Endothelial cell of umbilical vein (primary cell): ENCODE results near the gene SLC4A2. TPM values are rescaled to one million over a fixed set of nuclear protein-coding genes. Genes with fewer than 3 reads are reported as not detected.

Experiments
- BruUV-seq: library from RNA; stranded (reverse); fragments of 400-500 nt; replicated peaks from 2 replicates; lab custom pipeline; 2021; lab: Mats Ljungman, UMichigan
- CTCF ChIA-PET: fragments of 300-600, 350-600 bp; sonication (Branson Sonifier 250); formaldehyde crosslinking; loops from one replicate; lab custom pipeline; 2021; ENCODE audit warnings: antibody characterized with exemption, inconsistent platforms; lab: Charles Lee
- POLR2A ChIA-PET: fragments of 300-600, 350-600 bp; sonication (Branson Sonifier 250); formaldehyde crosslinking; loops from one replicate; lab custom pipeline; 2021; ENCODE audit warnings: antibody characterized with exemption, inconsistent platforms; lab: Charles Lee
- DNase-seq: peaks from one replicate; pipeline ENCODE4 v3.0.0-alpha.2; 2011; ENCODE audit warnings: low read depth, low spot score
- FAIRE-seq: peaks from 2 replicates; lab custom pipeline; 2011; peaks lifted over from hg19 to GRCh38; lab: Jason Lieb, UNC
- H2AFZ ChIP-seq: 2 replicates; pipeline ENCODE4 v1.6.0; 2012; ENCODE audit warnings: low read depth, low read length, control low read depth, inconsistent platforms
- H3K27ac ChIP-seq: 2 replicates; pipeline ENCODE4 v1.5.1; 2011; ENCODE audit warnings: low read depth, mild to moderate bottlenecking, control low read depth, low read length, moderate library complexity; ENCODE audit not compliant: insufficient read depth
- H3K27me3 ChIP-seq, 2 experiments: 2 replicates each; pipeline versions ENCODE4 v1.6.0 to v1.6.1; 2011; ENCODE audit warnings: low read length in 2 of 2, mixed read lengths in 1 of 2; ENCODE audit not compliant: control insufficient read depth in 2 of 2, insufficient read depth in 2 of 2
- H3K36me3 ChIP-seq, 2 experiments: 2 replicates in 1 of 2; 3 replicates in 1 of 2; pipeline ENCODE4 v1.5.1; 2011; ENCODE audit warnings: low read length in 2 of 2, mild to moderate bottlenecking in 1 of 2, moderate library complexity in 1 of 2; ENCODE audit not compliant: control insufficient read depth in 2 of 2, insufficient read depth in 2 of 2; ENCODE audit errors: extremely low read depth in 1 of 2
- H3K4me1 ChIP-seq: 3 replicates; pipeline ENCODE4 v1.5.1; 2011; ENCODE audit warnings: mild to moderate bottlenecking, low read length; ENCODE audit not compliant: control insufficient read depth, insufficient read depth; ENCODE audit errors: extremely low read depth
- H3K4me2 ChIP-seq: 2 replicates; pipeline ENCODE4 v1.6.1; 2011; ENCODE audit warnings: low read length, control low read depth, mixed read lengths; ENCODE audit not compliant: insufficient read depth
- H3K4me3 ChIP-seq, 3 experiments: fragments of 200-600 bp in 1 of 3; sonication (generic), shearing (Covaris generic) in 1 of 3; replicated peaks in 1 of 3; 2 replicates each; pipeline ENCODE4 v1.5.1; 2011 to 2016; ENCODE audit warnings: control low read depth in 3 of 3, low read length in 3 of 3, mild to moderate bottlenecking in 2 of 3, inconsistent platforms in 1 of 3, low read depth in 1 of 3, moderate library complexity in 1 of 3; ENCODE audit not compliant: insufficient read depth in 1 of 3
- H3K79me2 ChIP-seq: 2 replicates; pipeline ENCODE4 v1.6.0; 2012; ENCODE audit warnings: low read length, inconsistent platforms; ENCODE audit not compliant: control insufficient read depth, insufficient read depth
- H3K9ac ChIP-seq: replicated peaks from 2 replicates; pipeline ENCODE3; 2011; ENCODE audit warnings: low read length, control low read depth; ENCODE audit not compliant: insufficient read depth; ENCODE audit errors: extremely low read depth
- H3K9me1 ChIP-seq: replicated peaks from 3 replicates; pipeline ENCODE4 v1.6.0; 2011; ENCODE audit warnings: mild to moderate bottlenecking, low read length; ENCODE audit not compliant: control insufficient read depth, insufficient read depth; ENCODE audit errors: extremely low read depth
- H3K9me3 ChIP-seq: replicated peaks from 2 replicates; pipeline ENCODE4 v1.5.1; 2012; ENCODE audit warnings: low read length, inconsistent platforms; ENCODE audit not compliant: control insufficient read depth, insufficient read depth
- H4K20me1 ChIP-seq: replicated peaks from 2 replicates; pipeline ENCODE3; 2011; ENCODE audit warnings: mild to moderate bottlenecking, low read length; ENCODE audit not compliant: control insufficient read depth, insufficient read depth; ENCODE audit errors: extremely low read depth
- EZH2 ChIP-seq: IDR thresholded peaks from 2 replicates; pipeline ENCODE4 v1.6.1; 2012; ENCODE audit warnings: borderline replicate concordance, low read depth, mild to moderate bottlenecking, moderate library complexity, low read length, inconsistent platforms; ENCODE audit not compliant: severe bottlenecking
- FOS ChIP-seq: IDR thresholded peaks from 2 replicates; pipeline ENCODE4 v1.6.1; 2011; ENCODE audit warnings: mild to moderate bottlenecking, low read length, moderate library complexity, borderline replicate concordance; ENCODE audit not compliant: insufficient read depth
- GATA2 ChIP-seq: IDR thresholded peaks from 2 replicates; pipeline ENCODE4 v1.7.0; 2011; ENCODE audit warnings: low read depth, mild to moderate bottlenecking, moderate library complexity, mixed read lengths, low read length; ENCODE audit not compliant: insufficient read length, insufficient read depth
- JUN ChIP-seq: IDR thresholded peaks from 2 replicates; pipeline ENCODE4 v1.6.1; 2011; ENCODE audit warnings: borderline replicate concordance, low read depth; ENCODE audit not compliant: insufficient read length, insufficient read depth
- MYC ChIP-seq: IDR thresholded peaks from one replicate; pipeline ENCODE4 v1.6.1; 2011; ENCODE audit warnings: mild to moderate bottlenecking, low read depth, low read length
- POLR2A ChIP-seq: IDR thresholded peaks from 2 replicates; pipeline ENCODE4 v1.6.1; 2012; ENCODE audit warnings: low read depth, mild to moderate bottlenecking, control low read depth, low read length
- POLR2AphosphoS5 ChIP-seq: IDR thresholded peaks from 2 replicates; pipeline ENCODE4 v1.6.1; 2012; ENCODE audit warnings: low read depth, mild to moderate bottlenecking, control low read depth, low read length, moderate library complexity; ENCODE audit not compliant: insufficient read depth
- dilution Hi-C: fragments of 300-500 bp; cut with MboI; formaldehyde crosslinking; loops from one replicate; pipeline ENCODE4 v1.15.0; 2019; ENCODE audit warnings: low sequenced_read_pairs; ENCODE audit not compliant: extremely low pct_ligation_motif_present
- intact Hi-C: fragments of 100-400 bp; cut with micrococcal nuclease; formaldehyde crosslinking; loops from one replicate; pipeline ENCODE4 v1.10.0; 2022
- polyA plus RNA-seq, 4 experiments: library from polyadenylated mRNA; depleted of rRNA in 3 of 4; stranded (reverse) in 3 of 4; unstranded in 1 of 4; fragments of >200 nt; gene quantifications; 2 replicates each; pipeline versions ENCODE4 v1.2.1 to v1.2.3, GENCODE V29; 2011 to 2012; ENCODE audit warnings: missing spikeins in 1 of 4
- total RNA-seq: library from RNA; stranded (reverse); gene quantifications from 2 replicates; pipeline ENCODE4 v1.2.3, GENCODE V29; 2021
- TF ChIP-seq, protein P1 (sequence below), 2 donors: IDR thresholded peaks; 1 replicate in 1 of 2; 2 replicates in 1 of 2; pipeline ENCODE4 v1.5.1; 2011; ENCODE audit warnings: low read length in 2 of 2, mild to moderate bottlenecking in 2 of 2, moderate library complexity in 2 of 2, control low read depth in 1 of 2, inconsistent platforms in 1 of 2, low read depth in 1 of 2; ENCODE audit not compliant: insufficient read depth in 1 of 2; ENCODE audit errors: extremely low read depth in 1 of 2
- TF ChIP-seq, protein P2 (sequence below): IDR thresholded peaks from 2 replicates; pipeline ENCODE4 v1.6.1; 2011; ENCODE audit not compliant: insufficient read depth, insufficient read length

The SLC4A2 gene
- total and polyA plus RNA-seq, 2 donors (not counting 3 experiments of a cell fraction or from before 2014, with no cell fraction given), result 108 to 172 TPM

DNA sequence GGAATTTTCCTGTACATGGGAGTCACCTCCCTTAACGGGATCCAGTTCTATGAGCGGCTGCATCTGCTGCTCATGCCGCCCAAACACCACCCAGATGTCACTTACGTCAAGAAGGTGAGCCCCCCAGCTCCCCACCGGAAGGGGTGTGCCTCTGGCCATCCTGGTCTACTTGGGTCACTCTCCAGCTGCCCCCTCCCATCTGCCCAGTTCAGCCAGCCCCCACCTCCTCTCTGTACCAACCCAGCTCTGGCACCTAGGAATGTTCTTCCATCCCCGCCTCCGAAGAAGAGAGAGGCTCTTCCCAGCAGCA, 16.2 kb downstream of the SLC4A2 start:
- no TSS peak for BruUV-seq
- Histone ChIP-seq H3K36me3 (peaks cover 2 to 39% of the 10 kb centered on the region in 2 experiments), H3K4me3 (no peak overlapping the region), H3K27ac (no peak overlapping the region), H3K9me3 (no peaks in the 10 kb centered on the region), H3K4me2 (no peak overlapping the region), H3K4me1 (peaks cover 10% of the 10 kb centered on the region), H2AFZ (no peak overlapping the region), H3K9me1 (no peaks in the 10 kb centered on the region), H4K20me1 (no peaks in the 10 kb centered on the region), H3K9ac (no peak overlapping the region), H3K79me2 (peaks cover 18% of the 10 kb centered on the region), H3K27me3 (no peaks in the 10 kb centered on the region)
- ChIA-PET POLR2A (no interaction called here), CTCF (interaction anchor here (0.9 to 3.0 kb wide), 4 partner anchors 8 to 36 kb away, joined by 3 to 12 read pairs (median 4); no protein-coding TSS in a partner anchor)
- intact Hi-C loops (no loop called here), dilution Hi-C loops (no loop called here)
- TF ChIP-seq GATA2, result no peak
- TF ChIP-seq FOS, result no peak
- no peak for TF ChIP-seq EZH2
- TF ChIP-seq POLR2AphosphoS5, result no peak
- TF ChIP-seq, protein P1, sequence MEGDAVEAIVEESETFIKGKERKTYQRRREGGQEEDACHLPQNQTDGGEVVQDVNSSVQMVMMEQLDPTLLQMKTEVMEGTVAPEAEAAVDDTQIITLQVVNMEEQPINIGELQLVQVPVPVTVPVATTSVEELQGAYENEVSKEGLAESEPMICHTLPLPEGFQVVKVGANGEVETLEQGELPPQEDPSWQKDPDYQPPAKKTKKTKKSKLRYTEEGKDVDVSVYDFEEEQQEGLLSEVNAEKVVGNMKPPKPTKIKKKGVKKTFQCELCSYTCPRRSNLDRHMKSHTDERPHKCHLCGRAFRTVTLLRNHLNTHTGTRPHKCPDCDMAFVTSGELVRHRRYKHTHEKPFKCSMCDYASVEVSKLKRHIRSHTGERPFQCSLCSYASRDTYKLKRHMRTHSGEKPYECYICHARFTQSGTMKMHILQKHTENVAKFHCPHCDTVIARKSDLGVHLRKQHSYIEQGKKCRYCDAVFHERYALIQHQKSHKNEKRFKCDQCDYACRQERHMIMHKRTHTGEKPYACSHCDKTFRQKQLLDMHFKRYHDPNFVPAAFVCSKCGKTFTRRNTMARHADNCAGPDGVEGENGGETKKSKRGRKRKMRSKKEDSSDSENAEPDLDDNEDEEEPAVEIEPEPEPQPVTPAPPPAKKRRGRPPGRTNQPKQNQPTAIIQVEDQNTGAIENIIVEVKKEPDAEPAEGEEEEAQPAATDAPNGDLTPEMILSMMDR (IDR thresholded peaks at IDR 0.05; ENCODE audit: extremely low read depth in 1 of 2, insufficient read depth in 1 of 2, low read depth in 1 of 2, low read length in 2 of 2), result no peak
- TF ChIP-seq JUN, result no peak
- no peak for TF ChIP-seq MYC
- TF ChIP-seq, protein P2, sequence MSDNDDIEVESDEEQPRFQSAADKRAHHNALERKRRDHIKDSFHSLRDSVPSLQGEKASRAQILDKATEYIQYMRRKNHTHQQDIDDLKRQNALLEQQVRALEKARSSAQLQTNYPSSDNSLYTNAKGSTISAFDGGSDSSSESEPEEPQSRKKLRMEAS, result no peak
- TF ChIP-seq POLR2A, result no peak
- FAIRE-seq (no peak), DNase-seq (no peak)
